ENCODE results near the gene UPK3A. TPM values are rescaled to one million over a fixed set of nuclear protein-coding genes. Genes with fewer than 3 reads are reported as not detected.

The UPK3A gene
- total RNA-seq, 1 donor from 2014 or later: not detected

DNA sequence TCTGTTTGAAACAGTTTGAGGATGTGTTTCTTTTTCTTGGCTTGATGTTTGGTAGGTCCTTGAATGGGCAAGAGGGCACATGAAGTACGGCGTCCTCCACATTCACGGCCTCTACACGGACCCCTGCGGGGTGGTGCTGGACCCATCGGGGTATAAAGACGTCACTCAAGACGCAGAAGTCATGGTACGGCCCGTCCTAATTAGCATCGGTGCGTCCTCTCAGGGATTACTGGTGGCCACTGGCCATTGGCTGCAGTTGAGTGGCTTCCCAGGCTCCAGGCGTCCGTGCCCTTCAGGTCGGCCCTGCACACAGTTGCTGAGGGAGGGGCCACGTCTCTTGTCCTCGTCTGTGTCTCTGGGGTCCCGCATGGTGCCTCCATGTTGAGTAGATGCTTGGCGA is 45.8 kb downstream of the UPK3A start:
- ATAC-seq: no peak

DNA sequence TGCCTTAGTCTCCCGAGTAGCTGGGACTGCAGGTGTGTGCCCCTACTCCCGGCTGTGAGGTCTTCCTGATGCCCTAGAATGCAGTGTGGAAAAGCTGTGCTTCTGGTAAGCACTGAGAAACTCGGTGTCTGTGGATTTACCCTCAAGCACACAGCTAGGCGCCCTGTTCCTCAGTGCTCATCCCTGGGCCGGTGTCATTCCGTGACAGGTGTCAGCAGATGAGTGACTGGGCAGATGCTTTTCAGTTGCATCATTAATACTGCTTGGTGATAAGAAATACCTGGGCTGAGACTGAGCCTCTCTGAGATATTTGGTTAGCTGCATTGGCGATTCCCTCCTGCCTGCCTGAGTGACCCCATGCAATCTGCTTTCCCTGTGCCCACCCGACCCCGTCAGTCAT is 46.7 kb downstream of the UPK3A start:
- ATAC-seq: no peak

- ATAC-seq: no peak
These were observed 47.3 kb downstream of the UPK3A start for GRCh38 chr22:45332001-45332400.

- peak; percentile 27 for ATAC-seq
These were observed 49.3 kb downstream of the UPK3A start for GRCh38 chr22:45334068-45334467.

DNA sequence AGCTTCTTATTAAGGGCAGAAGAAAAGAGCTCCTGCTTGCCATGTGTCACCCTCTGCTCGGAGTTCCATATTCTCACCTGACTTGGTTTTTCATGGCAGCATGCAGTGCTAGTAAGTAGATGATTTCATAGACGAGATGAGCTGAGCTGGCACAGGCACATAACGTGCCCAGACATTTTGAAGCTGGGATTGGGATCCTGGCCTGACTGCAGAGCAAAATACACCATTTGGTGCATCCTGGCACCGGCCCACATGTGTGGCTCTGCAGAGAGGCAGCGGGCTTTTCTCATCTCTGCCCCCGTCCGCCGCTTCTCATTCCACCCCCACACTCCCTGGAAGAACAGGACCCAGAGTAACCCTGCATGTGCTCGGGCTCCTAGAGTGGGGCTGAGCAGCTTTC is 49.8 kb downstream of the UPK3A start:
- peak; percentile 48 for ATAC-seq

DNA sequence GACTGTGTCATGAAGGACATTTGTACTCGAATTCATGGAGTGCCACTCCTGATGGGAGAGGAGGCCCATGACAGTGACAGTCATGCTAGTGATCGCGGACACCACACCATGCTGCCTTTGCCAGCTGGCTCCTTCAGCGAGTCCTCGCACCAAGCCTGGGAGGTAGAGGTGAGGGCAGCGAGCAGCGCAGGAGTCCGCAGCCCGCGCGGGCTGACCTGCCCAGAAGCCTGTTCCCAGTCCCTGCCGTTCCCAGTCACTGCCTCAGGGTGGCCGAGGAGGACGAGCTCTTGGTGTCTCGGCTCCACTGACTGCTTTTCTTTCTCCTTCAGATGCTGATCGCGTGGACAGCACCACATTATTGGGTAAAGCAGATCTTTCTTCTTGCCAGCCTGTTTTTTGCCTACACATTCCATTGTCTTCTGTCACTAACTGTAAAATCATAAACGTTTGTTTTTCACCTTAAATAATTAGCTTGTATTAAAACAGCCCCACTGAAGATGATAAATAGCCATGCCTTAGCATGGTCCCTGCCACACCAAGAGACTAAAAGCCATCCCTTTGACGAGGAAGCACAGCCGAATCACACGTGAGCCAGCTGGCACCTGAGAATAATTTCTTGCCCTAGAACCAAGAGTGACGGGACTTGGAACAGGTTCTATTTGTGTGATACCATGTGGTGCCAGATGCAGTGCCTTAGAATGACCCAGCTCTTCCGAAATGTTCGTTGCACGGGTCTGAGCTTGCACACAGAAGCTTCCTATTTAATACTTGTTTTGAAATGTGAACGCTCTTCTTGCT is 50.5 kb downstream of the UPK3A start:
- ATAC-seq: peak; percentile 66

DNA sequence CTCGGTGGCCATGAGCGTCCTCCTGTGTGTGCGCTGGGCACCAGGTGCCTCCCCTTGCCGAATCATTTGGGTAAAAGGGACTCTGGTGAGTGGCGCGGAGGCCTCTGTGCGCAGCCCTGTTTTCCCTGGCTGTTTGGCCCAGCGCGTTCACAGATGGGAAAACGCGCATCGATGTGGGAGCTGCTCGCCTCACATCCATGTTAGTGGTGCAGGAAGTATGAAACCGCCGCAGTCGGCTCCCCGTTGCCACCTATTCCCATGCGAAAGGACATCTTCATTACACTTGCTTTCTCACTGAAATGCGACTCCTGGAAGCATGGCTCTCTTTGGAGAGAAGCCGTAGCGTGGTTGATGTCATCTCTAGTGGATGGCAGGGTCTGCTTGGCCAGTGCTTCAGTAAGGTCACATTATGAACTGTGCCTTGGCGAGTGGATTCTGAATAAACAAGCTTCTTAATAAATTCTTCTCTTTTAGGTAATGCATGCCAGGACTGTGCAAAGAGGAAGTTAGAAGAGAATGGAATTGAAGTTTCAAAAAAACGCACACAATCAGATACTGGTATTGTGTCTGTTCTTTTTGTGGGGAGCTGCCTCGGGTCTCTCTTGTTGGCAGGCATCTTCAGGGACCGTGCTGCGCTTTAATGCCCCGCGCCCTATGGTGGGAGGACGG is 51.2 kb downstream of the UPK3A start:
- no peak for ATAC-seq

DNA sequence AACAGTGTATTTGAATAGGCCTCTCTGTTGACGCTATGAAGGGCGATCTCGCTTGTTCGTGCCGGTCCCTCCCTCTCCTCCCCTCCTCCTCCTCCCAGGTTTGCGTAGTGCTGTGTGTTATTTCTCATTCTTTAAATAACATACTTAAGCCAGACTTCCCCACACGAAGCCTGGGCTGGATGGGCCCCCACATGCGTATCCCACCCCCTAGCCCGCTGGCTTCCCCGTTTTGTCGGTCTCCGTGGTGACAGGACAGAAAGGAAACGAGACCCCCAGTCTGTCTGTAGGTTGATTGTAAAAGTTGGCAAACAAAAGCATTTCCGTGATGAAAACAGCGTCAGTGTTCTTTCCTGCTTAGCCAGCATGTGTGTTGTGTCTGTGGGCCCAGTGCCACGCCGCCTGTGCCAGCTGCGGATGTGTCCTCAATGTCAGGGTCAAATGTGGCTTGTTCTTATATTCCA is 52.3 kb downstream of the UPK3A start:
- ATAC-seq: no peak

- ATAC-seq: no peak
These were observed 52.8 kb downstream of the UPK3A start for GRCh38 chr22:45337536-45337935.

DNA sequence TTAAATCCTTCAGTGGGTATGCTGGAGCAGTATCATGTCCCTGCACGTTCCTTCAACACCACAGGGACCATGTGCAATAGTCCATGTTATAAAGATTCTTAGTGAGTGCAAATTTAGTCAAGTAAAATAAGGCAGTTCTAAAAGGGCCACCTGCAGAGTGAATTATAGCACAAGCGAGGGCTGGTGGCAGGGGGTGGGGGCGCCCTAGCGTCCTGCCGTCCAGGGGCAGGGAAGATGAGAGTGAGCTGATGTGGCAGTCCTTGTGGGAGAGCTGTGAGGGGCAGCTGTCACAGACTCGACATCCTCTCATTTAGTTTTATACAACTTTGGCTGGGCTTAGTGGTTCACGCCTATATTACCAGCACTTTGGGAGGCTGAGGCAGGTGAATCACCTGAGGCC is 54.0 kb downstream of the UPK3A start:
- no peak for ATAC-seq

GRCh38 chr22:45340323-45340722 is 55.6 kb downstream of the UPK3A start:
- ATAC-seq: no peak

DNA sequence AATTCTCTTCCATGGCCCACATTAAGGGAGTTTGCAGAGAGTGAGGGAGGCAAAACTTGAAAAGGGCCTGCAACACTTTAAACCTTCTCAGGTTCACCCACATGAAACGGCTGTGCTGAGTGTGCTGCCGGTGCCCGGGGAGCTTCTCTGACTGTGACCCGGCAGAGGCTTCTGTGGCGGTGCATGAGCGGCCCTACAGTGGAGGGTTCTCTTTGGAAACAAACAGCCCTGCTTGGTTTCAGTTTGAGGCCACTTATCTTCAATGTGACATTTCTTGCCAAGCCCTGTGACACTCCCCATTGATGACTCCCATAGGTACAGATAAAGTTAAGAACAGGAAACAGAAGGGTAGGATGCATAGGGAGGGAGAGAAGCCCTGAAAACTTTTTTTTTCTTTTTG is 56.7 kb downstream of the UPK3A start:
- no peak for ATAC-seq

DNA sequence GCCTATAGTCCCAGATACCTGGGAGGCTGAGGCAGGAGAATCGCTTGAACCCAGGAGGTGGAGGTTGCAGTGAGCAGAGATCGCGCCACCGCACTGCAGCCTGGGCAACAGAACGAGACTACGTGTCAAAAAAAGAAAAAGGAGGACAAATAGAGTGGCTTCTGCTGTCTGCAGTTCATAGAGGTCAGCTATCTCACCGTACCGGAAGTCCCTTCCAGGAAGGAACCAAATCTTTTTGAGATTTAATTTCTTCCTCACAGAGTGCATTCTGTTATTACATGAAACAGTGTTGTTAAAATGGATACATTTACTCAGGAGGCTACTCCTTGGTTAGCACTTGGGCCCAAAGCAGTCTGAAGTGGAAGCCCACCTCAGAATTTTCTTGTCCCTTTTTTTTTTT is 58.4 kb downstream of the UPK3A start:
- ATAC-seq: no peak

DNA sequence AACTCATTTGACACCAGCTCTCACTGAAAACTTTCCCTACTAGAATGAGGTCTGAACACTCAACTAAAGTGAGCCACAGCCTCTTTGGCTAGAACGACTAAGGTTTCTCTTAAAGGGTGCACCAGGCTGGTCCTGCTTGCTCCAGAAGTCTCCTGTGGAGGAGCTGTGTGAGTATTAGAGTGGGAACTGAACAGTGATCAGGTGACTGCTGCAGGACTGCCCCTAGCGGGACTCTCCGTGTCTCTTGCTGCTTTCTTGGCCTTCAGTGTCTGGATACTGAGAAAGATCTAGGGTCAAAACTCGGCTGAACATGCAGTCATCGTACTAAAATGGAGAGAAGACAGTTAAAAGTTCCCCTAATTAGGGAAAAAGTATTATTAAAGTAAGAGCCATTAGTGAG is 59.6 kb downstream of the UPK3A start:
- no peak for ATAC-seq

Other genes starting within 250 kb of the UPK3A start
- gene NUP50, start 121.0 kb upstream of the UPK3A start, total RNA-seq: 67.8 TPM
- 45.4 TPM for gene KIAA0930, start 44.1 kb upstream of the UPK3A start, total RNA-seq
- gene FAM118A, start 25.0 kb downstream of the UPK3A start, total RNA-seq: 9.1 TPM
- not detected for gene SMC1B, start 128.7 kb downstream of the UPK3A start, total RNA-seq
- 0.64 TPM for gene RIBC2, start 128.7 kb downstream of the UPK3A start, total RNA-seq
- gene FBLN1, start 217.9 kb downstream of the UPK3A start, total RNA-seq: 39.5 TPM